Esophagus squamous epithelium (tissue), 4 donors: Measurements from ENCODE around the gene DCLK3.

Experiments
- CTCF ChIP-seq, 6 experiments: fragments of 450-650 bp in 4 of 6; fragments of 200-600 bp in 2 of 6; sonication (generic) in 2 of 6; IDR thresholded peaks; one replicate each; pipeline ENCODE4 v1.5.1; 2016 to 2019; ENCODE audit warnings: antibody characterized with exemption in 6 of 6, mild to moderate bottlenecking in 4 of 6, moderate library complexity in 4 of 6
- POLR2A ChIP-seq, 4 donors: fragments of 450-650 bp; IDR thresholded peaks; one replicate each; pipeline ENCODE4 v1.6.1; 2017; ENCODE audit warnings: antibody characterized with exemption in 4 of 4, mild to moderate bottlenecking in 4 of 4, moderate library complexity in 3 of 4

DNA sequence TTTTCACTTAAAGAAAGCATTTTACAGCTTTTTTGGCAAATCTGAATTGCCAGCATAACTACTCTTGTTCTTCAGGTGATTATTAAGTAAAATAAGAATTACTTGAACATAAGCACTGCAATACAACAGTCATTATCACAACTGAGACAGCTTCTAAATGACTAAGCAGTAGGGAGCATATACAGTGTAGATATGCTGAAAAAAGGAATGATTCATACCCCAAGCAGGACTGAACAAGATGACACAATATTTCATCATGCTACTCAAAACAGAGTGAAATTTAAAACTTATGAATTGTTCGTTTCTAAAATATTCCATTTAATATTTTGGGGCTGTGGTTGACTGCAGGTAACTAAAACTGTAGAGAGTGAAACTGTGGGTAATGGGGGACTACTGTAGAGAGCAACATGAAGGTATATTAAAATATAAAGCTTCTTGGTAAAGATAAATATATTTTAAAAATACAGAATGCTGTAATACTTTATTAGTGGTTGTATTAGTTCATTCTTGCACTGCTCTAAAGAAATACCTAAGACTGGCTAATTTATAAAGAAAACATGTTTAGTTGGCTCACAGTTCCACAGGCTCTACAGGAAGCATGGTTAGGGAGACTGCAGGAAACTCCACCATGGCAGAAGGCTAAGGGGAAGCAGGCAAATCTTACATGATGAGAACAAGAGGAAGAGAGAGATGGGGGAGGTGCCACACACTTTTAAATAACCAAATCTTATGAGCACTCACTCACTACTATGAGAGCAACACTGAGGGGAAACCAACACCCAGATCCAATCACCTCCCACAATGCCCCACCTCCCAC is 84.8 kb downstream of the DCLK3 start:
- TF ChIP-seq POLR2A (IDR thresholded peaks at IDR 0.05), result no peak
- TF ChIP-seq CTCF (IDR thresholded peaks at IDR 0.05), result no peak
